Mesenchymal stem cell (in vitro differentiated cells and primary cell): ENCODE data around the gene ERICH4.

ENCODE experiments used
- DNase-seq: peaks from one replicate; pipeline ENCODE4 v3.0.0-alpha.2; 2013
- H2AFZ ChIP-seq: one replicate; pipeline ENCODE4 v1.6.1; 2013; ENCODE audit warnings: low read depth, mild to moderate bottlenecking, control low read depth, inconsistent platforms, low read length, moderate library complexity
- H2AK5ac ChIP-seq: 2 replicates; pipeline ENCODE4 v1.6.1; 2013; ENCODE audit warnings: low read length, moderate library complexity, mild to moderate bottlenecking, inconsistent platforms; ENCODE audit not compliant: severe bottlenecking
- H2BK120ac ChIP-seq: one replicate; pipeline ENCODE4 v1.6.1; 2013; ENCODE audit warnings: low read depth, mild to moderate bottlenecking, inconsistent platforms, low read length, moderate library complexity
- H2BK12ac ChIP-seq, 2 experiments: one replicate each; pipeline ENCODE4 v1.6.1; 2013; ENCODE audit warnings: inconsistent platforms in 2 of 2, low read length in 2 of 2, mild to moderate bottlenecking in 2 of 2, moderate library complexity in 2 of 2, control low read depth in 1 of 2
- H2BK15ac ChIP-seq: one replicate; pipeline ENCODE4 v1.6.1; 2013; ENCODE audit warnings: mild to moderate bottlenecking, low read depth, inconsistent platforms; ENCODE audit not compliant: poor library complexity, severe bottlenecking
- H2BK5ac ChIP-seq: 2 replicates; pipeline ENCODE4 v1.6.1; 2013; ENCODE audit warnings: low read depth, mild to moderate bottlenecking, low read length, control low read depth, inconsistent platforms; ENCODE audit not compliant: poor library complexity, severe bottlenecking
- H3K14ac ChIP-seq, 2 experiments: one replicate each; pipeline ENCODE4 v1.6.1; 2013; ENCODE audit warnings: inconsistent platforms in 2 of 2, low read length in 2 of 2, control low read depth in 1 of 2, mild to moderate bottlenecking in 1 of 2, moderate library complexity in 1 of 2
- H3K18ac ChIP-seq, 2 experiments: one replicate each; pipeline ENCODE4 v1.6.1; 2013; ENCODE audit warnings: inconsistent platforms in 2 of 2, low read length in 2 of 2, control low read depth in 1 of 2, low read depth in 1 of 2, mild to moderate bottlenecking in 1 of 2
- H3K23ac ChIP-seq, 2 experiments: one replicate each; pipeline ENCODE4 v1.6.1; 2013; ENCODE audit warnings: inconsistent platforms in 2 of 2, low read length in 2 of 2, mild to moderate bottlenecking in 2 of 2, moderate library complexity in 2 of 2, control low read depth in 1 of 2
- H3K27ac ChIP-seq: 2 replicates; pipeline ENCODE4 v1.5.1; 2013; ENCODE audit warnings: mild to moderate bottlenecking, moderate library complexity, low read length, control low read depth, inconsistent platforms; ENCODE audit not compliant: poor library complexity, severe bottlenecking
- H3K27me3 ChIP-seq, 2 experiments: 2 replicates each; pipeline versions ENCODE4 v1.6.1 to v1.7.0; 2013; ENCODE audit warnings: low read length in 2 of 2, mild to moderate bottlenecking in 2 of 2, moderate library complexity in 2 of 2, control low read depth in 1 of 2, inconsistent platforms in 1 of 2; ENCODE audit not compliant: control insufficient read depth in 1 of 2, insufficient read depth in 1 of 2
- H3K36me3 ChIP-seq, 2 experiments: 2 replicates each; pipeline versions ENCODE4 v1.6.1 to v1.7.0; 2013; ENCODE audit warnings: low read length in 2 of 2, control low read depth in 1 of 2, inconsistent platforms in 1 of 2, low read depth in 1 of 2, mild to moderate bottlenecking in 1 of 2; ENCODE audit not compliant: insufficient read depth in 2 of 2, control insufficient read depth in 1 of 2
- H3K4ac ChIP-seq, 2 experiments: one replicate each; pipeline ENCODE4 v1.6.1; 2013; ENCODE audit warnings: inconsistent platforms in 2 of 2, low read length in 2 of 2, mild to moderate bottlenecking in 2 of 2, moderate library complexity in 2 of 2, control low read depth in 1 of 2, low read depth in 1 of 2
- H3K4me1 ChIP-seq: 2 replicates; pipeline ENCODE4 v1.6.1; 2013; ENCODE audit warnings: low read depth, low read length, control low read depth; ENCODE audit not compliant: control insufficient read depth, insufficient read depth
- H3K4me2 ChIP-seq: 2 replicates; pipeline ENCODE4 v1.6.1; 2013; ENCODE audit warnings: low read length, mild to moderate bottlenecking, inconsistent platforms; ENCODE audit not compliant: poor library complexity, severe bottlenecking
- H3K4me3 ChIP-seq, 2 experiments: 2 replicates each; pipeline versions ENCODE4 v1.5.1 to v1.7.0; 2013; ENCODE audit warnings: low read length in 2 of 2, mild to moderate bottlenecking in 2 of 2, control low read depth in 1 of 2, low read depth in 1 of 2; ENCODE audit not compliant: insufficient read depth in 1 of 2
- H3K79me1 ChIP-seq: replicated peaks from 2 replicates; pipeline ENCODE4 v1.6.1; 2013; ENCODE audit warnings: mild to moderate bottlenecking, control low read depth, low read length, inconsistent platforms; ENCODE audit not compliant: poor library complexity, severe bottlenecking
- H3K9ac ChIP-seq: 2 replicates; pipeline ENCODE4 v1.7.0; 2013; ENCODE audit warnings: mild to moderate bottlenecking, low read length, moderate library complexity
- H3K9me3 ChIP-seq: 2 replicates; pipeline ENCODE4 v1.7.0; 2013; ENCODE audit warnings: mild to moderate bottlenecking, low read length; ENCODE audit not compliant: control insufficient read depth
- H4K8ac ChIP-seq: one replicate; pipeline ENCODE4 v1.6.1; 2013; ENCODE audit warnings: inconsistent platforms, mild to moderate bottlenecking, low read length, moderate library complexity
- H4K91ac ChIP-seq: one replicate; pipeline ENCODE4 v1.6.1; 2013; ENCODE audit warnings: mild to moderate bottlenecking, low read length, inconsistent platforms
- WGBS: methylation state at CpG from one replicate; pipeline ENCODE4 v1.1.7; 2013; ENCODE audit warnings: mixed read lengths; 5-methylcytosine and 5-hydroxymethylcytosine counted together

The ERICH4 gene

DNA sequence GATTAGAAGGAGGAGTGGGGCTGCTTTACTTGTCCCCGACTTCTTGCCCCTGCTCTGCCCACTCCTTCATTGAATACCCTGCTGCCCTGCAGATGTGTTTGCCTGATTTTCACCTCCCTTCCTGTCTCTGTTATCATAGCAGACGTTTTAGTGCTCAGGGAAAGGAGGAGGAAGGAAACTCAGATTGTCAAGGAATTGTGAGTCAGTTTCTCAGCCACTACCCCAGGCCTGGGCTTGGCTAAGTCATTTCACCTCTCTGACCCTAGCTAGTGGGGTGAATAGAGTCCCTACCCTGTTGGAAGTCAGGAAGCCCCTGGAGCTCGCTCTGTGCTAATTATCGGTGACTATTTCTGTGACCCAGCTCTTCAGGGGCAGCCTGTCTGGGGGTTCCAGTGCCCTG lies 41.5 kb upstream of the ERICH4 start:
- Histone ChIP-seq H2BK12ac (no peak overlapping the region), H3K79me1 (peaks cover 25% of the 10 kb centered on the region), H3K23ac (no peak overlapping the region), H3K27ac (no peak overlapping the region), H3K27me3 (no peaks in the 10 kb centered on the region), H3K36me3 (peaks cover 6 to 9% of the 10 kb centered on the region in 2 experiments), H2BK15ac (no peak overlapping the region), H3K4ac (no peak overlapping the region), H3K18ac (no peak overlapping the region), H3K9me3 (no peaks in the 10 kb centered on the region), H4K91ac (no peak overlapping the region), H3K9ac (no peak overlapping the region), H3K4me2 (no peak overlapping the region), H2AK5ac (no peak overlapping the region), H3K4me1 (peaks cover 5% of the 10 kb centered on the region), H2AFZ (no peak overlapping the region), H2BK5ac (no peak overlapping the region), H2BK120ac (no peak overlapping the region), H3K14ac (no peak overlapping the region), H3K4me3 (no peak overlapping the region), H4K8ac (no peak overlapping the region)
- WGBS, result 58% methylated on average over 3 of the region's 4 CpGs
- no peak for DNase-seq

DNA sequence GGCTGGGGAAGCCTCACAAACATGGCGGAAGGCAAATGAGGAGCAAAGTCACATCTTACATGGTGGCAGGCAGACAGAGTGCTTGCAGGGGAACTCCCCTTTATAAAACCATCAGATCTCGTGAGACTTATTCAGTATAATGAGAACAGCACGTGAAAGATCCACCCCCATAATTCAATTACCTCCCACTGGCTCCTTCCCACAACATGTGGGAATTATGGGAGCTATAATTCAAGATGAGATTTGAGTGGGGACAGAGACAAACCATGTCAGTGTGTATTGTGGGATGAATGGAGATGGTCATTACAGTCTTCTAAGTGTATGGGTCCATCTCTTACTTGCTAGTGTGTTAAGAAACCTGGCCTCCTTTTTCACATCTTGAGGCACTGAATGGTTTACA lies 40.9 kb upstream of the ERICH4 start:
- peaks cover 4% of the 10 kb centered on the region for H3K4me1 ChIP-seq
- no peak overlapping the region for H3K23ac ChIP-seq
- no peak overlapping the region for H2AFZ ChIP-seq
- no peak overlapping the region for H3K4me3 ChIP-seq
- H3K36me3 ChIP-seq, result peaks cover 6 to 9% of the 10 kb centered on the region in 2 experiments
- no peak overlapping the region for H3K9ac ChIP-seq
- no peak overlapping the region for H2BK5ac ChIP-seq
- H2AK5ac ChIP-seq, result no peak overlapping the region
- no peak for DNase-seq
- no peak overlapping the region for H3K14ac ChIP-seq
- H3K4ac ChIP-seq, result no peak overlapping the region
- H3K4me2 ChIP-seq, result no peak overlapping the region
- no peaks in the 10 kb centered on the region for H3K27me3 ChIP-seq
- peaks cover 25% of the 10 kb centered on the region for H3K79me1 ChIP-seq
- no peaks in the 10 kb centered on the region for H3K9me3 ChIP-seq
- H4K91ac ChIP-seq, result no peak overlapping the region
- no peak overlapping the region for H3K27ac ChIP-seq
- no peak overlapping the region for H4K8ac ChIP-seq
- WGBS, result 100% methylated on average over 1 of the region's 3 CpGs
- H2BK120ac ChIP-seq, result no peak overlapping the region
- no peak overlapping the region for H3K18ac ChIP-seq
- H2BK15ac ChIP-seq, result no peak overlapping the region
- H2BK12ac ChIP-seq, result no peak overlapping the region

DNA sequence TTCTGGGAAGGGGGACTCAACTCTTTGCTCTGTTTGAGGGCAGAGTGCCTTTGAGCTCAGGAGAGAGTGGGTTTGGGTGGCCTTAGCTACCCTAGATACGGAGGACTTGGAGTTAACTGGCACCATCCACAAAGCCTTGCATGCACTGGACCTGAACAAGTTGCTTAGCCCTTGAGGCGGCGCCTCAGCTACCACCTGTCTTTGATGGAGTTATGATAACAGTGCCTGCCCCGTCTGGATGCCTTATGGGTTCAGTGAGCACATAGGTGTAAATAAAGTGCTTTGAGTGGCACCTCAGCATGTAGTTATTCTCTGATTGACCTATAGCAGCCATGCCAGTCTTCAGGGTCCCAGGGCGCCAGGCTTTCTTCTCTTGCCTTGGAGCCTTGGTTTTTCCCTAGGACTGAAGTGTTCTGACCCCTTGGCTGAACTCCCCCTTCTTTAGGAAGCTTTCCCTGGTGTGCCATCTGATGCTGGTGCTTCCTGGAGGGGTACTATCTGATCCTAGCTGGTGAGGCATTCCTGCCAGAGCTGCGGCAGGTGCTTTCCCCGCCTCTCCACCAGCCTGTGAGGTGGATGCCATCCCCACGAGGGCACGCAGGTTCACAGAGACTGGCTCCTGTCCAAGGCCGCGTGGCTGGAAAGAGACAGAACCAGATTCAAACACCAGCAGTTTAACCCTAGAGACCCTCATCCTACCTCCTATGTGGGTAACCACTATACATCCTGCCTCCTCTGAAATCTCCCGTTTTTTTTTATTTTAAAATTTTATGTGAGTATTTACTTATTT lies 39.6 kb upstream of the ERICH4 start:
- Histone ChIP-seq H3K27ac (no peak overlapping the region), H3K9me3 (no peaks in the 10 kb centered on the region), H2BK120ac (no peak overlapping the region), H2BK5ac (no peak overlapping the region), H3K18ac (no peak overlapping the region), H4K91ac (no peak overlapping the region), H2BK15ac (no peak overlapping the region), H3K4me3 (no peak overlapping the region), H3K9ac (no peak overlapping the region), H3K27me3 (no peaks in the 10 kb centered on the region), H3K4me1 (peaks cover 12% of the 10 kb centered on the region), H4K8ac (no peak overlapping the region), H3K4ac (no peak overlapping the region), H2BK12ac (no peak overlapping the region), H3K14ac (no peak overlapping the region), H2AK5ac (no peak overlapping the region), H3K4me2 (no peak overlapping the region), H3K79me1 (peaks cover 19% of the 10 kb centered on the region), H3K23ac (no peak overlapping the region), H3K36me3 (peaks cover 6 to 9% of the 10 kb centered on the region in 2 experiments), H2AFZ (no peak overlapping the region)
- 98% methylated on average over 11 of the region's 12 CpGs for WGBS
- no peak for DNase-seq

DNA sequence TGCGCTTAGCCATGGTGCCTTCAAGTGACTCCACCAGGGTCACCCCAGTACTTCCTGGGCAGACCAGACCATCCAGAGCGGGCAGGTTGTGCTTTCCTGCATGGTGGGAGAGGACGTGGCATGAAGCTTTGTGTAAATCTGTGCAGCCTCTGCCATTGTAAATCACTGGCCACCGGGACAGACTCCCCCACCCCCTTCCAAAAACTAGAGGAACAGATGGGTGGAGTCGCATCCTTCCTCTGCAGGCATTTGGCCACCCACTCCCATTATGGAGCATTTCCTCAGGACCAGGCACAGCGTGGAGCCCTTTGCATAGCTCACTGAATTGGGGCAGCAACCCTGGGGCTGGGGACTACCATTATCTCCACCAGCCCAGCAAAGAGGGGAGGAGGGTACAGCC lies 37.2 kb upstream of the ERICH4 start:
- Histone ChIP-seq H2AFZ (no peak overlapping the region), H2BK12ac (no peak overlapping the region), H3K4me1 (peaks cover 20% of the 10 kb centered on the region), H3K14ac (no peak overlapping the region), H4K91ac (no peak overlapping the region), H3K4me2 (no peak overlapping the region), H3K4ac (no peak overlapping the region), H3K79me1 (peaks cover 16% of the 10 kb centered on the region), H3K9me3 (no peaks in the 10 kb centered on the region), H2BK120ac (no peak overlapping the region), H3K9ac (no peak overlapping the region), H3K36me3 (peaks cover 11% of the 10 kb centered on the region in 2 experiments), H2BK15ac (no peak overlapping the region), H3K27me3 (no peaks in the 10 kb centered on the region), H3K27ac (no peak overlapping the region), H3K4me3 (no peak overlapping the region), H2BK5ac (no peak overlapping the region), H2AK5ac (peak overlapping the region; percentile 13), H4K8ac (no peak overlapping the region), H3K23ac (no peak overlapping the region), H3K18ac (no peak overlapping the region)
- WGBS, result 90% methylated on average over 6 of the region's 6 CpGs
- DNase-seq, result no peak
